Fibroblast of the conjunctiva (primary cell): ENCODE results near the gene P2RY13.

Source experiments
- DNase-seq: peaks from one replicate; pipeline ENCODE4 v3.0.0-alpha.2; 2010; ENCODE audit warnings: low read depth

P2RY13 gene

GRCh38 chr3:151320131-151320530 is 9.2 kb downstream of the P2RY13 start:
- no peak for DNase-seq

GRCh38 chr3:151319628-151320027 is 9.7 kb downstream of the P2RY13 start:
- no peak for DNase-seq

- DNase-seq, result no peak
These were observed 10.4 kb downstream of the P2RY13 start for GRCh38 chr3:151318991-151319390.

GRCh38 chr3:151318313-151318712 is 11.0 kb downstream of the P2RY13 start:
- DNase-seq, result no peak

GRCh38 chr3:151316267-151316991 is 12.9 kb downstream of the P2RY13 start, which contains the start of gene GPR87:
TSS of gene GPR87 (minus strand) at chr3:151316820. CDS start at chr3:151300100, 16,720 bp downstream.
- DNase-seq, result no peak

- DNase-seq, result no peak
These were observed 13.5 kb downstream of the P2RY13 start for GRCh38 chr3:151315846-151316245.

GRCh38 chr3:151315136-151315535 is 14.2 kb downstream of the P2RY13 start:
- DNase-seq, result no peak

GRCh38 chr3:151314593-151314992 is 14.8 kb downstream of the P2RY13 start:
- DNase-seq, result no peak

- no peak for DNase-seq
These were observed 15.2 kb downstream of the P2RY13 start for GRCh38 chr3:151314137-151314536.

GRCh38 chr3:151312972-151313371 is 16.4 kb downstream of the P2RY13 start:
- no peak for DNase-seq

GRCh38 chr3:151309566-151309965 is 19.8 kb downstream of the P2RY13 start:
- DNase-seq, result no peak

- DNase-seq, result no peak
These were observed 21.5 kb downstream of the P2RY13 start for GRCh38 chr3:151307583-151308488.

GRCh38 chr3:151307131-151307530 is 22.2 kb downstream of the P2RY13 start:
- no peak for DNase-seq

- DNase-seq, result no peak
These were observed 23.1 kb downstream of the P2RY13 start for GRCh38 chr3:151306168-151306810.

- no peak for DNase-seq
These were observed 23.6 kb downstream of the P2RY13 start for GRCh38 chr3:151305775-151306151.

GRCh38 chr3:151305060-151305774 is 24.1 kb downstream of the P2RY13 start:
- peak; percentile 93 for DNase-seq

GRCh38 chr3:151303751-151304150 is 25.6 kb downstream of the P2RY13 start:
- no peak for DNase-seq

- DNase-seq, result peak; percentile 65
These were observed 27.6 kb downstream of the P2RY13 start for GRCh38 chr3:151301787-151302186.

- no peak for DNase-seq
These were observed 28.8 kb downstream of the P2RY13 start for GRCh38 chr3:151300539-151300938.

GRCh38 chr3:151299006-151299405 is 30.3 kb downstream of the P2RY13 start:
- DNase-seq, result no peak

- no peak for DNase-seq
These were observed 31.9 kb downstream of the P2RY13 start for GRCh38 chr3:151297429-151297828.

- DNase-seq, result no peak
These were observed 33.1 kb downstream of the P2RY13 start for GRCh38 chr3:151296226-151296625.
